Neural progenitor cell (in vitro differentiated cells): ENCODE results near the gene ANGEL1.

Source experiments
- CTCF ChIP-seq: fragments of 200-600 bp; sonication (generic); IDR thresholded peaks from 2 replicates; pipeline ENCODE4 v1.5.1; 2017; ENCODE audit warnings: antibody characterized with exemption, mild to moderate bottlenecking
- EZH2 ChIP-seq: fragments of 200-600 bp; sonication (generic); IDR thresholded peaks from 2 replicates; pipeline ENCODE4 v1.6.1; 2017; ENCODE audit warnings: antibody characterized with exemption, mild to moderate bottlenecking, moderate library complexity

GRCh38 chr14:76779221-76780057 lies 33.2 kb downstream of the ANGEL1 start:
- TF ChIP-seq CTCF = no peak
- no peak for TF ChIP-seq EZH2
